ENCODE measurements around the gene PAIP2.
"Not testable (repeated sequence)": the region's sequence is repeated elsewhere in the genome, so short reads cannot be mapped to it uniquely, and the experiment has no call there.

PAIP2 gene

GRCh38 chr5:139403787-139404483 is 62.3 kb downstream of the PAIP2 start, which contains the start of gene SPATA24:
TSS of gene SPATA24 (minus strand) at chr5:139404089. CDS start at chr5:139404060, 29 bp downstream.
- no peaks in the 10 kb centered on the region for H3K27me3 ChIP-seq (ENCODE audit: insufficient read depth, poor library complexity, severe bottlenecking)
- H3K27ac ChIP-seq (ENCODE audit: poor library complexity, severe bottlenecking): peak within 1 kb of the TSS; percentile 76
- no peak for TF ChIP-seq CTCF (IDR thresholded peaks at IDR 0.05; ENCODE audit: poor library complexity, severe bottlenecking)
- peaks cover 10% of the 10 kb centered on the region for H3K4me1 ChIP-seq (ENCODE audit: insufficient read depth, poor library complexity, severe bottlenecking)
- DNase-seq (ENCODE audit: low spot score) (peak; percentile 99), ATAC-seq (ENCODE audit: low read depth) (peak; percentile 93)
- H3K9me3 ChIP-seq (ENCODE audit: severe bottlenecking): no peaks in the 10 kb centered on the region
- no peaks in the 10 kb centered on the region for H3K36me3 ChIP-seq (ENCODE audit: low read depth)
- peak within 1 kb of the TSS; percentile 39 for H3K4me3 ChIP-seq (ENCODE audit: severe bottlenecking)

GRCh38 chr5:139404484-139404840 is 62.8 kb downstream of the PAIP2 start:
- no peak for TF ChIP-seq CTCF (IDR thresholded peaks at IDR 0.05; ENCODE audit: poor library complexity, severe bottlenecking)
- no peaks in the 10 kb centered on the region for H3K27me3 ChIP-seq (ENCODE audit: insufficient read depth, poor library complexity, severe bottlenecking)
- H3K27ac ChIP-seq (ENCODE audit: poor library complexity, severe bottlenecking): peak overlapping the region; percentile 76
- no peak for DNase-seq (ENCODE audit: low spot score)
- H3K4me3 ChIP-seq (ENCODE audit: severe bottlenecking): peak overlapping the region; percentile 39
- H3K9me3 ChIP-seq (ENCODE audit: severe bottlenecking): no peaks in the 10 kb centered on the region
- H3K36me3 ChIP-seq (ENCODE audit: low read depth): no peaks in the 10 kb centered on the region
- no peak for ATAC-seq (ENCODE audit: low read depth)
- H3K4me1 ChIP-seq (ENCODE audit: insufficient read depth, poor library complexity, severe bottlenecking): peaks cover 10% of the 10 kb centered on the region

GRCh38 chr5:139406963-139407362 is 65.3 kb downstream of the PAIP2 start:
- H3K9me3 ChIP-seq (ENCODE audit: severe bottlenecking): no peaks in the 10 kb centered on the region
- DNase-seq (ENCODE audit: low spot score): peak; percentile 11
- no peak overlapping the region for H3K4me3 ChIP-seq (ENCODE audit: severe bottlenecking)
- H3K27me3 ChIP-seq (ENCODE audit: insufficient read depth, poor library complexity, severe bottlenecking): no peaks in the 10 kb centered on the region
- ATAC-seq (ENCODE audit: low read depth): no peak
- peaks cover 10% of the 10 kb centered on the region for H3K4me1 ChIP-seq (ENCODE audit: insufficient read depth, poor library complexity, severe bottlenecking)
- TF ChIP-seq CTCF (IDR thresholded peaks at IDR 0.05; ENCODE audit: poor library complexity, severe bottlenecking): no peak
- H3K36me3 ChIP-seq (ENCODE audit: low read depth): no peaks in the 10 kb centered on the region
- H3K27ac ChIP-seq (ENCODE audit: poor library complexity, severe bottlenecking): no peak overlapping the region

GRCh38 chr5:139407517-139407916 is 65.9 kb downstream of the PAIP2 start:
- no peak for ATAC-seq (ENCODE audit: low read depth)
- Histone ChIP-seq H3K27ac (ENCODE audit: poor library complexity, severe bottlenecking) (no peak overlapping the region), H3K9me3 (ENCODE audit: severe bottlenecking) (no peaks in the 10 kb centered on the region), H3K4me3 (ENCODE audit: severe bottlenecking) (no peak overlapping the region), H3K27me3 (ENCODE audit: insufficient read depth, poor library complexity, severe bottlenecking) (no peaks in the 10 kb centered on the region), H3K4me1 (ENCODE audit: insufficient read depth, poor library complexity, severe bottlenecking) (peaks cover 10% of the 10 kb centered on the region), H3K36me3 (ENCODE audit: low read depth) (no peaks in the 10 kb centered on the region)
- TF ChIP-seq CTCF (IDR thresholded peaks at IDR 0.05; ENCODE audit: poor library complexity, severe bottlenecking): no peak
- DNase-seq (ENCODE audit: low spot score): peak; percentile 9

GRCh38 chr5:139408191-139408590 is 66.5 kb downstream of the PAIP2 start:
- Histone ChIP-seq H3K4me3 (ENCODE audit: severe bottlenecking) (no peak overlapping the region), H3K27me3 (ENCODE audit: insufficient read depth, poor library complexity, severe bottlenecking) (no peaks in the 10 kb centered on the region), H3K27ac (ENCODE audit: poor library complexity, severe bottlenecking) (no peak overlapping the region), H3K9me3 (ENCODE audit: severe bottlenecking) (no peaks in the 10 kb centered on the region), H3K4me1 (ENCODE audit: insufficient read depth, poor library complexity, severe bottlenecking) (peaks cover 7% of the 10 kb centered on the region), H3K36me3 (ENCODE audit: low read depth) (no peaks in the 10 kb centered on the region)
- ATAC-seq (ENCODE audit: low read depth) (no peak), DNase-seq (ENCODE audit: low spot score) (peak; percentile 10)
- TF ChIP-seq CTCF (IDR thresholded peaks at IDR 0.05; ENCODE audit: poor library complexity, severe bottlenecking): no peak

GRCh38 chr5:139409116-139409515 is 67.5 kb downstream of the PAIP2 start:
- H3K27me3 ChIP-seq (ENCODE audit: insufficient read depth, poor library complexity, severe bottlenecking); H3K9me3 ChIP-seq (ENCODE audit: severe bottlenecking); H3K4me1 ChIP-seq (ENCODE audit: insufficient read depth, poor library complexity, severe bottlenecking); H3K4me3 ChIP-seq (ENCODE audit: severe bottlenecking); H3K36me3 ChIP-seq (ENCODE audit: low read depth); H3K27ac ChIP-seq (ENCODE audit: poor library complexity, severe bottlenecking); ATAC-seq (ENCODE audit: low read depth): not testable (repeated sequence)
- peak; percentile 27 for DNase-seq (ENCODE audit: low spot score)

All from RWPE2 (cell line).